Measurements from ENCODE around the gene MMP20. TPM values are rescaled to one million over a fixed set of nuclear protein-coding genes. Genes with fewer than 3 reads are reported as not detected.

Gene MMP20
- total RNA-seq, 2 experiments from 2014 or later = not detected

DNA sequence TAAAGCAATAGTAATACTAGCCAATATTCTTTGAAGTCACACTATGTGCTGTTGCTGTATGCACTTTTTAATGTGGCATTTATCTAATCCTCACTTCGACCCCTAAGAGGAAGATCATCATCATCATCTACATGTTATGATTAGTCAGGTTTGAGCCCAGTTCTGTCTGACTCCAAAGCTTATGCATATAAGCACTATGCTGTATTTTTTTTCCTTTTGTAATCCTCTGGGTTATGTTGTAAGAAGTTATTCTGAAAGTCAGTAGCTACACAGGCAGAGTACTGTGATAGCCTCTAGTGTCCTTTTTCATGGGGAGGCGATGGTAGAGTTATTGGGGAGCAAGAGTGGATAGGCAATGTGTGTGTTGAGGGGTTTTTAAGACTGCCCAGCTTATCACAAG is 11.1 kb downstream of the MMP20 start:
- Mint-ChIP-seq H3K4me1 (peaks cover 5% of the 10 kb centered on the region), H3K27me3 (no peaks in the 10 kb centered on the region), H3K9me3 (no peaks in the 10 kb centered on the region), H3K27ac (no peak overlapping the region), H3K4me3 (no peak overlapping the region), H3K36me3 (no peaks in the 10 kb centered on the region)
- no peak for DNase-seq

DNA sequence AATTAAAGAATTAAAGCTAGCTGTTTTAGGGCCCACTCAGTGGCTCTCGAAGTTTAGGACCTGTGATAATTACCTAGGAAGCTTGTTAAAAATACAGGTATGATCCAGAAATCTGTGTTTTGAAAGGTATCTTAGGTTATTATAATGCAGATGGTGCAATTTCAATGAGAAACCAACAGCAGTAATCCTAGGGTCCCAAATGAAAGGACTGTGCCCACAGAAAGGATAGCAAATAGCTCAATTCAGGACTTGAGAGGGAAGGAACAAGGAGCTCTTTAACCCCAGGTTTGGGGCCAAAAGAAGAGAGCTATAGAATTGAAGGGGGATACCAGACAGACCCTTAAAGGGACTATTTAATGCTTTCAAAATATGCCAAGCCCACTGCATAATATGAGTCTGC is 11.7 kb downstream of the MMP20 start:
- Mint-ChIP-seq H3K27ac (no peak overlapping the region), H3K36me3 (no peaks in the 10 kb centered on the region), H3K9me3 (no peaks in the 10 kb centered on the region), H3K4me1 (peaks cover 5% of the 10 kb centered on the region), H3K27me3 (no peaks in the 10 kb centered on the region), H3K4me3 (no peak overlapping the region)
- no peak for DNase-seq

DNA sequence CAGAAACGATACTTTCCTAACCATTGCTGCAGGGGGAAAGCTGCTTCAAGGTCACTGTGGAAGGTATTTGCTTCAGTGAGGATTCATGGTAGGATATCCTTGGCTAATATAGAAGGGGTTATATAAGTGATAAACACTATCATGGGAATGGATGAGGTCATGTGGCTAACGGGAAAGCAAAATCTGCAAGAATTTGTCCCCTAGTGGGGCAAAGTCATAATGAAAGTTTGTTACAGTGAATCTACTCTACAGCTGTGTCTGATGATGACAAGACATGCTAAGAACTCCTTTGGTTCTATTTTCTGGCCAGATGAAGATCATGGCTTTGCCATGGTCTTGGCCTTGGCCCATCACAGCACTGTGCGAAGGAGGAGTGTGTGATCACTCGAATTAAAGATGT is 13.8 kb downstream of the MMP20 start:
- H3K27me3 Mint-ChIP-seq = no peaks in the 10 kb centered on the region

DNA sequence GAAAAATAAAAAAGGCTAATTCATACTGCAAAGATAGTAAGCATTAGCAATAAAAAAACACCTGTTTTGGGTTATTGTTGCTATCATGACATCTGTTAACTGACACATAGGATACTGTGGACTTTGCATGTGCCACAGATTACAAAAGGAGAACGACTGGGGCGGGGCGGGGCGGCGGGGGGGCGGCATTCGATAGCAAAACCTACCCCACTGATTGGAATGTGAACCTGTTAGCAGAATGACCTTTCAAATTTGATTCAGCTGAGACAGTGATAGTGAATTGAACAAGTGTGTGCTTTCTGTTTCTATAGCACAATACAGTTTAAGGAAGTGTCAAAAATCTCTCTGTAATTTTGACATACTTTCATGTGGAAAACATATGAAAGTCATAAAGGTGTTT is 14.9 kb downstream of the MMP20 start:
- H3K4me1 Mint-ChIP-seq = peaks cover 5% of the 10 kb centered on the region
- no peaks in the 10 kb centered on the region for H3K9me3 Mint-ChIP-seq
- no peak overlapping the region for H3K27ac Mint-ChIP-seq
- DNase-seq = no peak
- H3K27me3 Mint-ChIP-seq = no peaks in the 10 kb centered on the region
- no peaks in the 10 kb centered on the region for H3K36me3 Mint-ChIP-seq
- no peak overlapping the region for H3K4me3 Mint-ChIP-seq

More for the DNA sequence above, 13.8 kb downstream of the MMP20 start:
- no peak for DNase-seq
- Mint-ChIP-seq H3K36me3 (no peaks in the 10 kb centered on the region), H3K4me1 (peaks cover 5% of the 10 kb centered on the region), H3K4me3 (no peak overlapping the region), H3K27ac (no peak overlapping the region), H3K9me3 (no peaks in the 10 kb centered on the region)

DNA sequence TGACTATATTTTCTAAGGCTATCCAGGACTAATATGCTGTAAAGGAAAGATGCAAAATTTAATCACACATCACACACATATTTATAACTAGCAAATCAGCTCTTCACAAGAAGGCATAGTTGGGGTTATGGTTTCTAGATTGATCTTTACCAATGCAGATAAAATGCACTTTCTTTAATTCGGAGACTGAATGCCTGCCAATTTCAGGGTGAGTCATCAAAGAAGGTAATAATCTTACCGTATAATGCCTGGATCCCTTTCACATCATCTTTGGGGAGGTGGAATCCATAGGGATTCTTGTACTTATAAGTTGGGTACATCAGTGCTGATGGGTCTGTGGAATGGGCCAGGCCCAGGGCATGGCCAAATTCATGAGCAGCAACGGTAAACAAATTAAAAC is 16.4 kb downstream of the MMP20 start:
- Mint-ChIP-seq H3K27me3 (no peaks in the 10 kb centered on the region), H3K9me3 (no peaks in the 10 kb centered on the region), H3K36me3 (no peaks in the 10 kb centered on the region), H3K4me1 (peaks cover 5% of the 10 kb centered on the region), H3K4me3 (no peak overlapping the region), H3K27ac (no peak overlapping the region)
- no peak for DNase-seq

DNA sequence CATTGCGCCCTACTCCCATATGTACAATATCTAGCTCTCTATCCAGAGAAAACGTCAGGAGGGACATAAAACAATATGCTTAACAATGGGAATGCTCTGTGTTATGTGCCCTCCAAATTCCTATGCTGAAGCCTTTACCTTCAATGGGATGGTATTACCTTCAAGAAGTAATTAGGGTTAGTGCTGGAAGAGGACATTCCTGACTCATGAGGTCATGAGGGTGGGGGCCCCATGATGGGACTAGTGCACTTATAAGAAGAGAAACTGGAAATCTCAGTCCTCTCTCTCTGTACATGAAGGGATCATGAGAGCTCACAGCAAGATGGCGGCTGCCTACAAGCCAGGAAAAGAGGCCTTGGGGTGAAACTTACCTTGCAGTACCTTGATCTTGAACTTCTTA is 20.3 kb downstream of the MMP20 start:
- no peaks in the 10 kb centered on the region for H3K36me3 Mint-ChIP-seq
- H3K4me1 Mint-ChIP-seq = peaks cover 4% of the 10 kb centered on the region
- no peak overlapping the region for H3K4me3 Mint-ChIP-seq
- no peak overlapping the region for H3K27ac Mint-ChIP-seq
- H3K27me3 Mint-ChIP-seq = no peaks in the 10 kb centered on the region
- DNase-seq = no peak
- no peaks in the 10 kb centered on the region for H3K9me3 Mint-ChIP-seq

DNA sequence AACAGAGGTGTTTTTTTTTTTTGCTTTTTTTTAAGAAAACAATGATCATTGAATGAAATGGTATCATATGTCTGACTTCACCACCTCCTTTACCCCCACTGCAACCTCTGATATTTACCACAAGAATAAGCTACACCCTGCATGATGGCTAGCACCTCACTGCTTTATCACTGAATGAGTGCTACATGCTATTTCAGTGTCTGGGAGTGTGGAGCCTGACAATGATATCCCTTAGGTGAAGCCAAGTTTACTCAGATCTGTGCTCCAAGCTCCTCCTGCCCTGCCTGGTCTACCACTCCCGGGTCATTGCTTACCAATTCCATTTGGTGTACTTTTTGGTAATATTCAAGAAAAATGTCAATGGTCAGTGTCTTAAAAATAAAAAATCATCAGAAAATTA is 21.1 kb downstream of the MMP20 start:
- Mint-ChIP-seq H3K4me3 (no peak overlapping the region), H3K4me1 (peaks cover 12% of the 10 kb centered on the region), H3K27me3 (no peaks in the 10 kb centered on the region), H3K9me3 (peaks cover under 1% of the 10 kb centered on the region), H3K27ac (no peak overlapping the region), H3K36me3 (no peaks in the 10 kb centered on the region)
- no peak for DNase-seq

DNA sequence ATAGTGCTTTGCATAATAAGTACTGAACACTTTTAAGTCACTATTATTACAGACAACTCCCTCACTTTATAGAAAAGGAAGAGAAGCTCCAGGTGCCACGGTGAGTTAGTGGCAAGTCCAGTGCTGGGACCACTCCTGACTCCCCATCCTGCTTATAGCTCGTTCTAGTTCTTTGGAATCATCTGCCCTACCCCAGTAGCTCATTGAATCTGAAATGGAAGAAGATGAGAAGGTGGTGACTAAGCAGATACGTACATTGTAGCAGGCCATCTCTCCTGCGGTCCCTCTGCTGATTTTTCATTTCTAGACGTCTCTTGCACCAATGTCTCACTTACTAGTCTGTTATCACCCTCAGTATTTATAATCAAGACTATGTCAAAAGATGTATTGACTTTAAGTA is 21.6 kb downstream of the MMP20 start:
- Mint-ChIP-seq H3K4me3 (no peak overlapping the region), H3K27me3 (no peaks in the 10 kb centered on the region), H3K9me3 (peaks cover 5% of the 10 kb centered on the region), H3K4me1 (peaks cover 17% of the 10 kb centered on the region), H3K36me3 (no peaks in the 10 kb centered on the region), H3K27ac (no peak overlapping the region)
- no peak for DNase-seq

DNA sequence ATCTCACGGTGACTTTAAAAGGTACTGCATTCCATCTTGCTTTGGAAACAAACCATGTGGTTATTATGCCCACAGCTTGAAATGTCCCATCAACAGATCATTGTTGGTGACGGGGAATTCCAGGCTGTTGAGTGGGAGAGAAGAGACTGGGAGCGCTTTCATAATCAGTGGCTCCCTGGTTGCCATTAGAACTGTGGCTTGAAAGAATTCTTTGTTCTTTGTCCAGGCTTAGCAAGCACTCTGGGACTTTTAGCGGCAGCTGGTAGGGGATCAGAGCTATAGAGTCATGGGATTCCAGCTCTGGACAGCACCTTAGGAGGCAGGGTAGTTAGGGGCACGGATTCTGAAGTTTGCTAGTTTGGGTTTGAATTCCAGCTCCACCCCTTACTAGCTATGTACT is 22.0 kb downstream of the MMP20 start:
- peaks cover 5% of the 10 kb centered on the region for H3K9me3 Mint-ChIP-seq
- no peaks in the 10 kb centered on the region for H3K27me3 Mint-ChIP-seq
- H3K36me3 Mint-ChIP-seq = no peaks in the 10 kb centered on the region
- H3K4me1 Mint-ChIP-seq = peaks cover 20% of the 10 kb centered on the region
- H3K27ac Mint-ChIP-seq = no peak overlapping the region
- H3K4me3 Mint-ChIP-seq = no peak overlapping the region
- no peak for DNase-seq

DNA sequence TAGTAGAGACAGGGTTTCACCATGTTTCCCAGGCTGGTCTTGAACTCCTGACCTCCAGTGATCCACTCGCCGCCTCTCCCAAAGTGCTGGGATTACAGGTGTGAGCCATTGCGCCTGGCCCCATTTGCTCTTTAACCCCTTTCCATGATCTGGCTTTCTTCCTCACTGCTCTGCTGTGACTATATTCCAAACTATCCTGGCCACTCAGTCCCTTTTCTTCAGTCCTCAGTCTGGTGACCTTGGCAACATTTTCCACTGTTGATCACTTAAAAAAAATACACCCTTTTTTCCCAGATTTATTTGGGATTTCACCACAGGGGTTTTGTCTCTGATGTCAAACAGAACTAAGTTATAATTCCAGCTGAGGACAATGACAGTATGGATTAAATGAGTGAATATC is 24.5 kb downstream of the MMP20 start:
- Mint-ChIP-seq H3K36me3 (no peaks in the 10 kb centered on the region), H3K27me3 (no peaks in the 10 kb centered on the region), H3K4me3 (no peak overlapping the region), H3K4me1 (peaks cover 20% of the 10 kb centered on the region), H3K27ac (no peak overlapping the region), H3K9me3 (peaks cover 5% of the 10 kb centered on the region)
- no peak for DNase-seq

DNA sequence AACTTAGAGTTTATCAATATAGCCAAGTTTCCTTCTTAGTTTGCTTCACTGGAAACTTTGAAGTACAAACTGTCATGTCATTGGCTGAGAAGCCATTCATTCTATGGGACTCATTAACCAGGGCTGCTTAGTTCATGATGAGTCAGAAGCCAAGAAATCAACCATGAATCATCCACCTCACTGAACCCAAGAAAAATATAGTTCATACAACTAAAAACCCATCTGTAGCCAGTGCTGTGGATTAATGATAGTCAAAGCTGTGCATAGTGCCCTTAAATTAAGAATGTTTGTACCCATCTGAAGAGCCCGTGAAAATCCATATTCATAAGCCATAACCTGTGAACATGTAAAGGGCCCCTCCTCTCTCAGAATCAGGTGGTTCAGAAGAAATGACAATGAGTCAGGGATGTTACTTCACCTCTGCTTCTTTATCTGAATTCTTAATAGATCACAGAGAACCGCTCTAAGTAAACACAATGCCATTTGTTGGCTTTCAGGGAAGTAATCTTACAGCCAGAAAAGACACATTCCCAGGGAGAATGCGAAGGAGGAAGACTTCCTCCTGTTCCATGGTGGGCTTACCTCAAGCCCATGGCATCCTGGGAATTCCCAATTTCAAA is 25.4 kb downstream of the MMP20 start:
- Mint-ChIP-seq H3K9me3 (peaks cover 5% of the 10 kb centered on the region), H3K4me1 (peaks cover 20% of the 10 kb centered on the region), H3K27ac (peak overlapping the region; percentile 89), H3K4me3 (no peak overlapping the region), H3K27me3 (no peaks in the 10 kb centered on the region), H3K36me3 (no peaks in the 10 kb centered on the region)
- no peak for DNase-seq

DNA sequence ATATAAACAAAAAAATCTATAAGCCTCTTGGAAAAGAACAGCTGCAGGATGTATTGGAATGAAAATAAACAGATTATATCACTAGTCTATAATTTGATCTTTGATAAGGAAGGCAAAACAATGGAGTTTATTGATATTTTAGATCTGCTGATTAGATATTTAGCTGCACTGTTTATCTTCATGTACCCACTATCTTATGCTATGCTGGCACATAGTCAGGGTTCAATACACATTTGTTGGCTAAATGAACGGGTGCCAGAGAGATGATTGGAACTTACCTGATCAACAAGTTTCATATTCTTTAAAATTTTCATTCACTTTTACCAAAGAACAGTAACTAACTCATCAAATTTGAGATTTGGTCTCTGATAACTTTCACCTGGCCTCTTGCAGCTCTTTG is 26.9 kb downstream of the MMP20 start:
- Mint-ChIP-seq H3K27me3 (no peaks in the 10 kb centered on the region), H3K4me1 (peaks cover 20% of the 10 kb centered on the region), H3K9me3 (peaks cover 5% of the 10 kb centered on the region), H3K4me3 (no peak overlapping the region), H3K27ac (no peak overlapping the region), H3K36me3 (no peaks in the 10 kb centered on the region)
- no peak for DNase-seq

DNA sequence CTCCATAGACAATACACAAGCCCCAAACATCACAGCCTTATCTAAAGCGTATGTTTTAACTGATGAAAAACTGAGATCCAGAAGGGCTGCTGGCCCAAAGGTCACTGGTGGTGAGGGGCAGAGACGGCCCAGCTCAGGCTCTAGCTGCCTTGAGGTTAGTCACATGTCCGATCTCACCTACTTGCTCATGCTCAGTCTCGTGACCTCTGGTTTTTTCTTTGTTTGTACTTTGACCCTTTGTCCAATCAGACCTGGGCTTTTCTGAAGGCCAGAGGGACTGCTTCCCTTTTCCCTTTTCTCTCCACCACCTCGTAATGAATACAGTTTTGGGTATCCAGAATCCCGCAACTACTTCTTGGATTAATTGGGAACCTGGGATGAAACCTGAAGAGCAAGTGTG is 28.6 kb downstream of the MMP20 start:
- Mint-ChIP-seq H3K27ac (no peak overlapping the region), H3K36me3 (no peaks in the 10 kb centered on the region), H3K4me1 (peaks cover 20% of the 10 kb centered on the region), H3K4me3 (no peak overlapping the region), H3K9me3 (peaks cover 5% of the 10 kb centered on the region), H3K27me3 (no peaks in the 10 kb centered on the region)
- no peak for DNase-seq

DNA sequence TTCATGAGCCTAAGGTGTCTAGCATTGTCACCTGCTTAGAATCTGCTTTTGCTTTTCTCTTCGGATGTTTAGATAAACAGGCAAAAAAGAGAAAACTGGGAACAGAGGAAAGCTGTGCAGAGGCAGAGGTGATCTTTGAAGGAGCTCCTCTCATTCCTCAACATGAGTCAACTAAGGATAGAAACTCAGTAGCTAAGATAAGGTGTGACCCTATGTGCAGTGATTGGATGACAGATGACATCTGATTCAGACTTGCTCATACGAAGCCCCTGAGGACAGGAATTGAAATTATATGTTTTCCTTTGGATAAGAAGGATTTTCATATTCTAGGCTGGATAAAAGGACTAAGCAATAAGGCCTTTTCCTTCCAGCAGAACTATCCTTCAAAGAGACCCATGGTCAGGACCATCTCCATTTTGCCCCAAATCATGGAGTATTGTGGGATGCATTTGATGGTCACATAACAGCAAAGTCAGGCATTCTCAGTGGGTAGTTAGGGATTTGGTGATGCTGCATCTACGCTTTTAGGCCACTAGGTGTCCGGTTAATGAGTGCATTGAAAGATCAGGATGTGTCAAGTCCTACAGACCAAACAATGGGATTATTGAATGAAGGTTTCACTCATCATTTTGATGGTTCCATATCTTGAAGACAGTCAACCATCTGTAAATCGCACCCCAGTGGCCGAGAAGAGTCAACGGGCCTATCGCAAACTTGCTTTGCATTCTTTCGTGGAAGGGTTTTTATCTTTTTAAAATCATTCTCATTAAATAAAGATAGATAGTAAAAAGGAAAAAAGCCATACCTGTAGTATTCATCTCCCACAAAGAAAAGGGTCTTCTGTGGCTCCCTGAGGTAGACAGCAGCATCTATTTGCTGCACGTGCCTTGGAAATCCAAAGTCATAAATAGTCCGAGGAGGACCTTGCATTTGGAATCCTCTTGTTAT is 32.2 kb downstream of the MMP20 start:
- H3K27me3 Mint-ChIP-seq = no peaks in the 10 kb centered on the region

DNA sequence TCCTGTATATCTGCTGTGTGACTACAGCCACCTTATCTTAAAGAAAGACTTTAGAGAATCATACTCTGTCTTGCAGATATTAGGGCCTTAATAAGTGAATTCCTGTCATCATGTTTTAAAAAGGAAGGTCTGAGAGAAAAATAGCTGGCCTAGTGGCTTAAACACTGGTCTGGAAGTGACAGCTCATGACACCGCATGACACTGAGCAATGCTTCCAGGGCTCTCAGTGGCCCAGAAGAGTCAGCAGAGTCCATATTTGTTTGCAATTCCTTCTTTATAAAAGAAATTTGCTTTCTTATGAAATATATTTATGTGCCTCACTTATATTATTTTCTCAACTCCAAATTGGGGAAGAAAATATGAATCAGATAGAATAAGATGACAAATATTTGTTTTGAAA is 33.0 kb downstream of the MMP20 start:
- no peak for DNase-seq
- peaks cover 3% of the 10 kb centered on the region for H3K9me3 Mint-ChIP-seq
- H3K4me1 Mint-ChIP-seq = peaks cover 6% of the 10 kb centered on the region
- H3K27me3 Mint-ChIP-seq = no peaks in the 10 kb centered on the region
- no peak overlapping the region for H3K4me3 Mint-ChIP-seq
- H3K27ac Mint-ChIP-seq = no peak overlapping the region
- H3K36me3 Mint-ChIP-seq = no peaks in the 10 kb centered on the region

More for the DNA sequence above, 32.2 kb downstream of the MMP20 start:
- H3K9me3 Mint-ChIP-seq = peaks cover 3% of the 10 kb centered on the region
- H3K36me3 Mint-ChIP-seq = no peaks in the 10 kb centered on the region
- DNase-seq = no peak
- H3K4me3 Mint-ChIP-seq = no peak overlapping the region
- H3K4me1 Mint-ChIP-seq = peaks cover 6% of the 10 kb centered on the region
- H3K27ac Mint-ChIP-seq = no peak overlapping the region
